HCT116 (cell line): ENCODE results near the gene FXYD2. TPM values are rescaled to one million over a fixed set of nuclear protein-coding genes. Genes with fewer than 3 reads are reported as not detected.

Source experiments
- ATAC-seq: fragments of 200-7000 bp; cut with Tn5 transposase; 2 replicates; pipeline ENCODE4 v1.9.1; 2020; ENCODE audit warnings: mild to moderate bottlenecking, moderate library complexity
- BruUV-seq: library from RNA; stranded (reverse); fragments of 400-500 nt; replicated peaks from 2 replicates; lab custom pipeline; 2021; lab: Mats Ljungman, UMichigan
- CTCF ChIA-PET: fragments of 300-600 bp; sonication (Branson Sonifier 250); formaldehyde crosslinking; loops from one replicate; lab custom pipeline; 2021; ENCODE audit warnings: antibody characterized with exemption; lab: Charles Lee
- POLR2A ChIA-PET: fragments of 300-600, 350-600 bp; sonication (Branson Sonifier 250); formaldehyde crosslinking; loops from one replicate; lab custom pipeline; 2021; ENCODE audit warnings: antibody characterized with exemption; lab: Charles Lee
- RAD21 ChIA-PET, 2 experiments: fragments of 300-600 bp; sonication (Branson Sonifier 250); formaldehyde crosslinking; loops; one replicate each; lab custom pipeline; 2023; ENCODE audit warnings: low total read pairs in 2 of 2; ENCODE audit not compliant: uncharacterized antibody in 2 of 2, unreplicated experiment in 2 of 2, low non-redundant PET in 1 of 2; lab: Charles Lee
- DNase-seq: peaks from one replicate; pipeline ENCODE4 v3.0.0-alpha.2; 2010; ENCODE audit warnings: low read depth, low spot score
- H2AFZ ChIP-seq: fragments of 200-600 bp; shearing (Covaris generic), sonication (generic); 2 replicates; pipeline ENCODE4 v1.6.1; 2017; ENCODE audit warnings: low read depth, mixed run types, mixed read lengths, antibody characterized with exemption, low read length; ENCODE audit not compliant: poor library complexity, severe bottlenecking
- H3K27ac ChIP-seq: 2 replicates; pipeline ENCODE4 v1.5.1; 2012; ENCODE audit warnings: low read depth, low read length
- H3K27me3 ChIP-seq: fragments of 200-600 bp; sonication (generic); 2 replicates; pipeline ENCODE4 v1.6.1; 2016; ENCODE audit warnings: mixed run types, low read length, mixed read lengths; ENCODE audit not compliant: insufficient read depth
- H3K36me3 ChIP-seq, 2 experiments: fragments of 200-500 bp in 1 of 2; fragments of 200-600 bp in 1 of 2; sonication (Bioruptor generic) in 1 of 2; sonication (generic) in 1 of 2; 2 replicates each; pipeline versions ENCODE4 v1.5.1 to v1.6.1; 2014 to 2016; ENCODE audit warnings: low read length in 2 of 2, inconsistent platforms in 1 of 2, mixed read lengths in 1 of 2, mixed run types in 1 of 2; ENCODE audit not compliant: insufficient read depth in 2 of 2, control insufficient read depth in 1 of 2
- H3K4me1 ChIP-seq, 2 experiments: fragments of 200-600 bp in 1 of 2; sonication (generic) in 1 of 2; 2 replicates each; pipeline versions ENCODE4 v1.5.1 to v1.6.1; 2012 to 2017; ENCODE audit warnings: low read length in 2 of 2, inconsistent platforms in 1 of 2, mild to moderate bottlenecking in 1 of 2, mixed read lengths in 1 of 2, mixed run types in 1 of 2, moderate library complexity in 1 of 2; ENCODE audit not compliant: insufficient read depth in 2 of 2, control insufficient read depth in 1 of 2
- H3K4me2 ChIP-seq: fragments of 200-600 bp; sonication (generic); 2 replicates; pipeline ENCODE4 v1.6.1; 2017; ENCODE audit warnings: mixed run types, low read length, mixed read lengths
- H3K4me3 ChIP-seq, 2 experiments: fragments of 200-600 bp in 1 of 2; sonication (generic) in 1 of 2; replicated peaks in 1 of 2; 2 replicates each; pipeline ENCODE4 v1.5.1; 2011 to 2016; ENCODE audit warnings: low read length in 2 of 2, control low read depth in 1 of 2, low read depth in 1 of 2, mild to moderate bottlenecking in 1 of 2, mixed read lengths in 1 of 2, mixed run types in 1 of 2
- H3K79me2 ChIP-seq: fragments of 200-600 bp; sonication (generic); 2 replicates; pipeline ENCODE4 v1.6.1; 2017; ENCODE audit warnings: mild to moderate bottlenecking, mixed run types, low read length, moderate library complexity, mixed read lengths; ENCODE audit not compliant: insufficient read depth
- H3K9ac ChIP-seq: fragments of 200-600 bp; sonication (generic); 2 replicates; pipeline ENCODE4 v1.6.1; 2016; ENCODE audit warnings: low read length, mixed read lengths
- H3K9me2 ChIP-seq: fragments of 200-600 bp; sonication (generic), shearing (Covaris generic); 2 replicates; pipeline ENCODE4 v1.6.1; 2017; ENCODE audit warnings: mixed run types, mild to moderate bottlenecking, moderate library complexity; ENCODE audit not compliant: insufficient read depth
- H3K9me3 ChIP-seq, 2 experiments: fragments of 200-500 bp in 1 of 2; fragments of 200-600 bp in 1 of 2; sonication (Bioruptor generic) in 1 of 2; sonication (generic) in 1 of 2; 2 replicates each; pipeline ENCODE4 v1.6.1; 2014 to 2017; ENCODE audit warnings: low read length in 2 of 2, mixed read lengths in 2 of 2, inconsistent platforms in 1 of 2, low read depth in 1 of 2, mild to moderate bottlenecking in 1 of 2, mixed run types in 1 of 2, moderate library complexity in 1 of 2; ENCODE audit not compliant: control insufficient read depth in 1 of 2, insufficient read depth in 1 of 2
- H4K20me1 ChIP-seq: fragments of 200-600 bp; sonication (generic), shearing (Covaris generic); 2 replicates; pipeline ENCODE4 v1.6.1; 2017; ENCODE audit warnings: mixed run types, mild to moderate bottlenecking, moderate library complexity; ENCODE audit not compliant: insufficient read depth
- CBX3 ChIP-seq: IDR thresholded peaks from 2 replicates; pipeline ENCODE4 v1.6.1; 2012; ENCODE audit warnings: low read depth
- CEBPB ChIP-seq: IDR thresholded peaks from 2 replicates; pipeline ENCODE4 v1.6.1; 2012; ENCODE audit warnings: low read depth
- EGR1 ChIP-seq: IDR thresholded peaks from 2 replicates; pipeline ENCODE4 v1.6.1; 2012; ENCODE audit warnings: low read depth
- ELF1 ChIP-seq: IDR thresholded peaks from 2 replicates; pipeline ENCODE4 v1.6.1; 2012; ENCODE audit warnings: low read depth, borderline replicate concordance
- JUND ChIP-seq: IDR thresholded peaks from 2 replicates; pipeline ENCODE4 v1.6.1; 2012
- POLR2A ChIP-seq: IDR thresholded peaks from 2 replicates; pipeline ENCODE4 v1.7.0; 2011; ENCODE audit warnings: borderline replicate concordance; ENCODE audit not compliant: insufficient read depth, insufficient read length; ENCODE audit errors: extremely low read depth
- POLR2AphosphoS5 ChIP-seq: IDR thresholded peaks from 2 replicates; pipeline ENCODE4 v1.6.1; 2011; ENCODE audit warnings: mild to moderate bottlenecking, low read depth, low read length, moderate library complexity
- RAD21 ChIP-seq: IDR thresholded peaks from 2 replicates; pipeline ENCODE4 v1.6.1; 2012; ENCODE audit warnings: low read depth, mild to moderate bottlenecking
- SIN3A ChIP-seq: IDR thresholded peaks from 2 replicates; pipeline ENCODE4 v1.6.1; 2012; ENCODE audit warnings: low read depth
- SP1 ChIP-seq: IDR thresholded peaks from 2 replicates; pipeline ENCODE4 v1.6.1; 2012; ENCODE audit warnings: low read depth
- TCF7L2 ChIP-seq: IDR thresholded peaks from 2 replicates; pipeline ENCODE4 v1.7.0; 2011; ENCODE audit warnings: borderline replicate concordance, inconsistent platforms; ENCODE audit not compliant: insufficient read depth, insufficient read length; ENCODE audit errors: extremely low read depth
- YY1 ChIP-seq: IDR thresholded peaks from 2 replicates; pipeline ENCODE4 v1.6.1; 2011; ENCODE audit warnings: low read length, low read depth, moderate library complexity, mild to moderate bottlenecking; ENCODE audit not compliant: insufficient replicate concordance; ENCODE audit errors: extremely low read depth
- ZFX ChIP-seq: fragments of 450-650 bp; IDR thresholded peaks from 2 replicates; pipeline ENCODE4 v1.6.1; 2017
- intact Hi-C: fragments of 100-400 bp; cut with micrococcal nuclease; formaldehyde crosslinking; loops from 2 replicates; pipeline ENCODE4 v1.10.0; 2022
- total RNA-seq: library from RNA; stranded (reverse); gene quantifications from one replicate; pipeline ENCODE4 v1.2.1, GENCODE V29; 2021; ENCODE audit not compliant: unreplicated experiment
- TF ChIP-seq, protein P1 (sequence below): IDR thresholded peaks from 2 replicates; pipeline ENCODE4 v1.6.1; 2012; ENCODE audit warnings: low read depth
- TF ChIP-seq, protein P2 (sequence below), 3 experiments: fragments of 200-600 bp in 1 of 3; sonication (generic) in 1 of 3; IDR thresholded peaks in 2 of 3; conservative IDR thresholded peaks in 1 of 3; 2 replicates each; pipeline ENCODE4 v1.5.1; 2012 to 2017; ENCODE audit warnings: low read depth in 2 of 3, low read length in 2 of 3, antibody characterized with exemption in 1 of 3, borderline replicate concordance in 1 of 3, control low read depth in 1 of 3, mild to moderate bottlenecking in 1 of 3, mixed read lengths in 1 of 3, mixed run types in 1 of 3, moderate library complexity in 1 of 3; ENCODE audit not compliant: insufficient read depth in 1 of 3
- TF ChIP-seq, protein P3 (sequence below): IDR thresholded peaks from 2 replicates; pipeline ENCODE4 v1.6.1; 2011; ENCODE audit warnings: mild to moderate bottlenecking, low read length, moderate library complexity; ENCODE audit not compliant: insufficient replicate concordance; ENCODE audit errors: extremely low read depth
- TF ChIP-seq, protein P4 (sequence below): IDR thresholded peaks from 2 replicates; pipeline ENCODE4 v1.6.1; 2012

Gene FXYD2
- total RNA-seq, 1 experiment from 2014 or later: 0.52 TPM

DNA sequence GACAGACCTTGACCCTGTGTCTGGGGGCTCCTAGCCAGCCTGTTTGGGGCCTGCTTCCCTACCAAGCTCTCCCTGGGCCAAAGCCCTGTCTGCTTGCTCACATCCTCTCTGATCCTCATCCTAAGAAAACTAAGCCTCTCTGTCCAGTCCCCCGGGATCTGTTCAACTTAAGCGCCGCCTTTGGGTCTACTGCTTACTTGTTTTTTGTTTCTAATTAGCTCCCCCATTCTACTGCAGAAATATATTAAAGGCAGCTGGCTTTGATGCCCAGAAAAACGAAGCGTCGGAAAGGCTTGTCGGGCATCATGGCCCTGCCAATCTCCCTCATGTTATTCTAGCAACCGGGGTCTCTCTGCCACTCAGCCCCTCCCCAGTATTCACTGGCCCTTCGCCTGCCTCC is 31.0 kb downstream of the FXYD2 start:
- ATAC-seq (no peak), DNase-seq (no peak)
- BruUV-seq: no TSS peak
- Histone ChIP-seq H3K27ac (no peak overlapping the region), H3K4me2 (no peak overlapping the region), H3K9me3 (no peaks in the 10 kb centered on the region), H3K36me3 (no peaks in the 10 kb centered on the region), H3K9me2 (no peaks in the 10 kb centered on the region), H3K4me1 (no peaks in the 10 kb centered on the region), H3K4me3 (no peak overlapping the region), H2AFZ (no peak overlapping the region), H3K79me2 (no peaks in the 10 kb centered on the region), H3K27me3 (peaks cover 25% of the 10 kb centered on the region; the same call in 1 of the 2 replicates), H3K9ac (no peak overlapping the region), H4K20me1 (no peaks in the 10 kb centered on the region)
- CTCF ChIA-PET: no interaction called here
- POLR2A ChIA-PET: no interaction called here
- TF ChIP-seq SIN3A (no peak), POLR2AphosphoS5 (no peak), POLR2A (no peak), TCF7L2 (no peak), EGR1 (no peak), SP1 (no peak), CBX3 (no peak), RAD21 (no peak), ELF1 (no peak), CEBPB (no peak), ZFX (no peak), JUND (no peak), YY1 (no peak)
- TF ChIP-seq, protein P1, sequence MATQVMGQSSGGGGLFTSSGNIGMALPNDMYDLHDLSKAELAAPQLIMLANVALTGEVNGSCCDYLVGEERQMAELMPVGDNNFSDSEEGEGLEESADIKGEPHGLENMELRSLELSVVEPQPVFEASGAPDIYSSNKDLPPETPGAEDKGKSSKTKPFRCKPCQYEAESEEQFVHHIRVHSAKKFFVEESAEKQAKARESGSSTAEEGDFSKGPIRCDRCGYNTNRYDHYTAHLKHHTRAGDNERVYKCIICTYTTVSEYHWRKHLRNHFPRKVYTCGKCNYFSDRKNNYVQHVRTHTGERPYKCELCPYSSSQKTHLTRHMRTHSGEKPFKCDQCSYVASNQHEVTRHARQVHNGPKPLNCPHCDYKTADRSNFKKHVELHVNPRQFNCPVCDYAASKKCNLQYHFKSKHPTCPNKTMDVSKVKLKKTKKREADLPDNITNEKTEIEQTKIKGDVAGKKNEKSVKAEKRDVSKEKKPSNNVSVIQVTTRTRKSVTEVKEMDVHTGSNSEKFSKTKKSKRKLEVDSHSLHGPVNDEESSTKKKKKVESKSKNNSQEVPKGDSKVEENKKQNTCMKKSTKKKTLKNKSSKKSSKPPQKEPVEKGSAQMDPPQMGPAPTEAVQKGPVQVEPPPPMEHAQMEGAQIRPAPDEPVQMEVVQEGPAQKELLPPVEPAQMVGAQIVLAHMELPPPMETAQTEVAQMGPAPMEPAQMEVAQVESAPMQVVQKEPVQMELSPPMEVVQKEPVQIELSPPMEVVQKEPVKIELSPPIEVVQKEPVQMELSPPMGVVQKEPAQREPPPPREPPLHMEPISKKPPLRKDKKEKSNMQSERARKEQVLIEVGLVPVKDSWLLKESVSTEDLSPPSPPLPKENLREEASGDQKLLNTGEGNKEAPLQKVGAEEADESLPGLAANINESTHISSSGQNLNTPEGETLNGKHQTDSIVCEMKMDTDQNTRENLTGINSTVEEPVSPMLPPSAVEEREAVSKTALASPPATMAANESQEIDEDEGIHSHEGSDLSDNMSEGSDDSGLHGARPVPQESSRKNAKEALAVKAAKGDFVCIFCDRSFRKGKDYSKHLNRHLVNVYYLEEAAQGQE: no peak
- TF ChIP-seq, protein P2, sequence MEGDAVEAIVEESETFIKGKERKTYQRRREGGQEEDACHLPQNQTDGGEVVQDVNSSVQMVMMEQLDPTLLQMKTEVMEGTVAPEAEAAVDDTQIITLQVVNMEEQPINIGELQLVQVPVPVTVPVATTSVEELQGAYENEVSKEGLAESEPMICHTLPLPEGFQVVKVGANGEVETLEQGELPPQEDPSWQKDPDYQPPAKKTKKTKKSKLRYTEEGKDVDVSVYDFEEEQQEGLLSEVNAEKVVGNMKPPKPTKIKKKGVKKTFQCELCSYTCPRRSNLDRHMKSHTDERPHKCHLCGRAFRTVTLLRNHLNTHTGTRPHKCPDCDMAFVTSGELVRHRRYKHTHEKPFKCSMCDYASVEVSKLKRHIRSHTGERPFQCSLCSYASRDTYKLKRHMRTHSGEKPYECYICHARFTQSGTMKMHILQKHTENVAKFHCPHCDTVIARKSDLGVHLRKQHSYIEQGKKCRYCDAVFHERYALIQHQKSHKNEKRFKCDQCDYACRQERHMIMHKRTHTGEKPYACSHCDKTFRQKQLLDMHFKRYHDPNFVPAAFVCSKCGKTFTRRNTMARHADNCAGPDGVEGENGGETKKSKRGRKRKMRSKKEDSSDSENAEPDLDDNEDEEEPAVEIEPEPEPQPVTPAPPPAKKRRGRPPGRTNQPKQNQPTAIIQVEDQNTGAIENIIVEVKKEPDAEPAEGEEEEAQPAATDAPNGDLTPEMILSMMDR (IDR thresholded peaks at IDR 0.05 in 2 of 3, conservative IDR thresholded peaks at IDR 0.05 in 1 of 3; ENCODE audit: borderline replicate concordance in 1 of 3, insufficient read depth in 1 of 3, low read depth in 2 of 3, low read length in 2 of 3): no peak
- TF ChIP-seq, protein P3, sequence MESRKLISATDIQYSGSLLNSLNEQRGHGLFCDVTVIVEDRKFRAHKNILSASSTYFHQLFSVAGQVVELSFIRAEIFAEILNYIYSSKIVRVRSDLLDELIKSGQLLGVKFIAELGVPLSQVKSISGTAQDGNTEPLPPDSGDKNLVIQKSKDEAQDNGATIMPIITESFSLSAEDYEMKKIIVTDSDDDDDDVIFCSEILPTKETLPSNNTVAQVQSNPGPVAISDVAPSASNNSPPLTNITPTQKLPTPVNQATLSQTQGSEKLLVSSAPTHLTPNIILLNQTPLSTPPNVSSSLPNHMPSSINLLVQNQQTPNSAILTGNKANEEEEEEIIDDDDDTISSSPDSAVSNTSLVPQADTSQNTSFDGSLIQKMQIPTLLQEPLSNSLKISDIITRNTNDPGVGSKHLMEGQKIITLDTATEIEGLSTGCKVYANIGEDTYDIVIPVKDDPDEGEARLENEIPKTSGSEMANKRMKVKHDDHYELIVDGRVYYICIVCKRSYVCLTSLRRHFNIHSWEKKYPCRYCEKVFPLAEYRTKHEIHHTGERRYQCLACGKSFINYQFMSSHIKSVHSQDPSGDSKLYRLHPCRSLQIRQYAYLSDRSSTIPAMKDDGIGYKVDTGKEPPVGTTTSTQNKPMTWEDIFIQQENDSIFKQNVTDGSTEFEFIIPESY: no peak
- TF ChIP-seq, protein P4, sequence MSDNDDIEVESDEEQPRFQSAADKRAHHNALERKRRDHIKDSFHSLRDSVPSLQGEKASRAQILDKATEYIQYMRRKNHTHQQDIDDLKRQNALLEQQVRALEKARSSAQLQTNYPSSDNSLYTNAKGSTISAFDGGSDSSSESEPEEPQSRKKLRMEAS: no peak
- RAD21 ChIA-PET: no interaction called here
- intact Hi-C loops: no loop called here
